Measurements from ENCODE around the gene TLCD3A.

GRCh38 chr17:760371-760770 lies 28.0 kb downstream of the TLCD3A start:
- TF ChIP-seq CTCF (IDR thresholded peaks at IDR 0.05; ENCODE audit: low read length) (no peak), EZH2 (IDR thresholded peaks at IDR 0.05; ENCODE audit: borderline replicate concordance, low read length) (no peak)
